GM18519 (cell line): ENCODE results near the gene GLYR1.

Experiments used
- ATAC-seq: cut with Tn5 transposase; IDR thresholded peaks from one replicate; pipeline ENCODE4 v1.9.1; 2021; ENCODE audit warnings: mild to moderate bottlenecking, moderate library complexity; ENCODE audit not compliant: unreplicated experiment, low FRiP score

GLYR1 gene

GRCh38 chr16:4769306-4769638 lies 77.8 kb downstream of the GLYR1 start:
- ATAC-seq = no peak

- ATAC-seq = peak; percentile 44
Measured at GRCh38 chr16:4768549-4769305, 78.4 kb downstream of the GLYR1 start.

- no peak for ATAC-seq
Measured at GRCh38 chr16:4767872-4768548, 79.1 kb downstream of the GLYR1 start.

- peak; percentile 76 for ATAC-seq
Measured at GRCh38 chr16:4766875-4767628, 80.0 kb downstream of the GLYR1 start, which contains the start of gene ZNF500. ZNF500 (minus strand) TSS chr16:4767162; CDS start chr16:4765978, 1,184 bp downstream.

GRCh38 chr16:4765511-4766474 lies 81.3 kb downstream of the GLYR1 start:
- ATAC-seq = no peak

GRCh38 chr16:4763791-4764190 lies 83.3 kb downstream of the GLYR1 start:
- ATAC-seq = no peak

GRCh38 chr16:4762205-4762604 lies 84.9 kb downstream of the GLYR1 start:
- ATAC-seq = no peak

- ATAC-seq = no peak
Measured at GRCh38 chr16:4760221-4760910, 86.7 kb downstream of the GLYR1 start.

- ATAC-seq = no peak
Measured at GRCh38 chr16:4755687-4756086, 91.4 kb downstream of the GLYR1 start.

GRCh38 chr16:4754865-4755264 lies 92.2 kb downstream of the GLYR1 start:
- no peak for ATAC-seq

- no peak for ATAC-seq
Measured at GRCh38 chr16:4753227-4753626, 93.9 kb downstream of the GLYR1 start.
